ENCODE measurements around the gene TEFM. TPM values are rescaled to one million over a fixed set of nuclear protein-coding genes. Genes with fewer than 3 reads are reported as not detected.
"Not testable (repeated sequence)": the region's sequence is repeated elsewhere in the genome, so short reads cannot be mapped to it uniquely, and the experiment has no call there.

TEFM gene
- total RNA-seq, 2 experiments from 2014 or later = 14.8 to 14.9 TPM

DNA sequence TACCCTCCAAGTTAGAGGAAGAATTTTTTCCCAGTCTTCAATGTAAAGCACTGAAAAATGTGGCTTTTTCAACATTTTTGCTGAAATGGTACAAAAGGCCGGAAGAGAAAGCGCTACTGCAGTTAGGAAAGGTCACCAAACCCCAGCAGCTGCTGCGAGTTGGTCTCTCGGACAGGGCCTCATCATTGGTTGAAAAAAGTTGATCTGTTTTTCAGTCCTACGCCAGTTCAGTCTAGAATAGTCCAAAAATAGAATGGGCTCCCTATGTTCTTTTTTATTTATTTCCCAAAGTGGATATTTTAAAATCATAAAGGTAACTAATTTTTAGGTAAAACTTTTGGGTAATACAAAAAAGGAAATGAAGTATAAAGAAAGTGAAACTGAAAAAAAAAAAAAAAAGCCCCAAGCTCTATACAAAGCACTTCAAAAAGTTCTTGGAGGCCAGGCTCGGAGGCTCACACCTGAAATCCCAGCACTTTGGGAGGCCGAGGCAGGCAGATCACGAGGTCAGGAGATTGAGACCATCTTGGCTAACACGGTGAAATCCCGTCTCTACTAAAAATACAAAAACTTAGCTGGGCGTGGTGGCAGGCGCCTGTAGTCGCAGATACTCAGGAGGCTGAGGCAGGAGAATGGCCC is 33.1 kb upstream of the TEFM start:
- H3K9me2 ChIP-seq (ENCODE audit: insufficient read depth, low read length) = no peaks in the 10 kb centered on the region
- POLR2A ChIA-PET = interaction anchor here (0.7 kb wide), 1 partner anchor 277 kb away, joined by 7 read pairs; no protein-coding TSS in a partner anchor
- CTCF ChIA-PET (ENCODE audit: unreplicated experiment) = no interaction called here
- H4K20me1 ChIP-seq (ENCODE audit: insufficient read depth, low read length) = no peaks in the 10 kb centered on the region
- no peak overlapping the region for H3K27ac ChIP-seq (ENCODE audit: low read depth, low read length, poor library complexity, severe bottlenecking)
- peak overlapping the region; percentile 15 for H3K4me3 ChIP-seq (ENCODE audit: low read depth, low read length, poor library complexity, severe bottlenecking)
- peak overlapping the region; percentile 49; the same call in 1 of the 2 replicates for H3K4me2 ChIP-seq (ENCODE audit: low read length)
- BruUV-seq (replicated peaks) = no TSS peak
- H3K9me3 ChIP-seq (ENCODE audit: low read length) = no peaks in the 10 kb centered on the region
- H3K4me1 ChIP-seq (ENCODE audit: insufficient read depth, low read length, poor library complexity, severe bottlenecking) = peaks cover 4% of the 10 kb centered on the region
- DNase-seq (ENCODE audit: low spot score) = peak; percentile 40
- no peaks in the 10 kb centered on the region for H3K79me2 ChIP-seq (ENCODE audit: insufficient read depth, low read depth, low read length)
- no peaks in the 10 kb centered on the region for H3K36me3 ChIP-seq (ENCODE audit: insufficient read depth, low read length)
- intact Hi-C loops (cut with micrococcal nuclease; ENCODE audit: unreplicated experiment) = no loop called here
- TF ChIP-seq EZH2phosphoT487 (IDR thresholded peaks at IDR 0.05; ENCODE audit: borderline replicate concordance, low read depth, low read length) = no peak
- TF ChIP-seq, protein P1, sequence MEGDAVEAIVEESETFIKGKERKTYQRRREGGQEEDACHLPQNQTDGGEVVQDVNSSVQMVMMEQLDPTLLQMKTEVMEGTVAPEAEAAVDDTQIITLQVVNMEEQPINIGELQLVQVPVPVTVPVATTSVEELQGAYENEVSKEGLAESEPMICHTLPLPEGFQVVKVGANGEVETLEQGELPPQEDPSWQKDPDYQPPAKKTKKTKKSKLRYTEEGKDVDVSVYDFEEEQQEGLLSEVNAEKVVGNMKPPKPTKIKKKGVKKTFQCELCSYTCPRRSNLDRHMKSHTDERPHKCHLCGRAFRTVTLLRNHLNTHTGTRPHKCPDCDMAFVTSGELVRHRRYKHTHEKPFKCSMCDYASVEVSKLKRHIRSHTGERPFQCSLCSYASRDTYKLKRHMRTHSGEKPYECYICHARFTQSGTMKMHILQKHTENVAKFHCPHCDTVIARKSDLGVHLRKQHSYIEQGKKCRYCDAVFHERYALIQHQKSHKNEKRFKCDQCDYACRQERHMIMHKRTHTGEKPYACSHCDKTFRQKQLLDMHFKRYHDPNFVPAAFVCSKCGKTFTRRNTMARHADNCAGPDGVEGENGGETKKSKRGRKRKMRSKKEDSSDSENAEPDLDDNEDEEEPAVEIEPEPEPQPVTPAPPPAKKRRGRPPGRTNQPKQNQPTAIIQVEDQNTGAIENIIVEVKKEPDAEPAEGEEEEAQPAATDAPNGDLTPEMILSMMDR (conservative IDR thresholded peaks at IDR 0.05; ENCODE audit: low read length) = no peak
- H2AFZ ChIP-seq (ENCODE audit: low read length) = peak overlapping the region; percentile 92

DNA sequence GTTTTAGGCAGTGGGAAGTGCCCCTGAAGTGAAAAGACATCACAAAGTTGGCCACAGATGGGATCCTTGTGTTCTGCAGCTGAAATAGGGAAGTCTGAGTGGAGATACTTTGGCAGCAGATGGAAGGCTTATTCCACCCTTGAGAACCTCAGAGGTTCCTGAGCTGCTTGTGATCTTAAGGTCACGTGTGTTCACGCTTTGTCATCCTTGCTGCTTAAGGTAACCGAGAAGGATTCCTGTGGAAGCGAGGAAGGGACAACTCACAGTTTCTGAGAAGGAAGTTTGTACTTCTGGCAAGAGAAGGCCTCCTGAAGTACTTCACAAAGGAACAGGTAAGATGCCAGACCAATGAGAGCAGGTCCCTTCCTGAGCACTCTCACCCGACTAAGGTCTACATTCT is 27.9 kb upstream of the TEFM start:
- no peaks in the 10 kb centered on the region for H3K36me3 ChIP-seq (ENCODE audit: insufficient read depth, low read length)
- no peaks in the 10 kb centered on the region for H3K79me2 ChIP-seq (ENCODE audit: insufficient read depth, low read depth, low read length)
- peaks cover 3% of the 10 kb centered on the region for H3K4me1 ChIP-seq (ENCODE audit: insufficient read depth, low read length, poor library complexity, severe bottlenecking)
- H3K9me3 ChIP-seq (ENCODE audit: low read length) = no peaks in the 10 kb centered on the region
- H4K20me1 ChIP-seq (ENCODE audit: insufficient read depth, low read length) = no peaks in the 10 kb centered on the region
- TF ChIP-seq EZH2phosphoT487 (IDR thresholded peaks at IDR 0.05; ENCODE audit: borderline replicate concordance, low read depth, low read length) = no peak
- TF ChIP-seq, protein P1 (conservative IDR thresholded peaks at IDR 0.05; ENCODE audit: low read length) = no peak
- no TSS peak for BruUV-seq (replicated peaks)
- H3K4me3 ChIP-seq (ENCODE audit: low read depth, low read length, poor library complexity, severe bottlenecking) = no peak overlapping the region
- intact Hi-C loops (cut with micrococcal nuclease; ENCODE audit: unreplicated experiment) = no loop called here
- CTCF ChIA-PET (ENCODE audit: unreplicated experiment) = interaction anchor here (0.5 kb wide), 1 partner anchor 18 kb away, joined by 3 read pairs; no protein-coding TSS in a partner anchor
- DNase-seq (ENCODE audit: low spot score) = no peak
- no peak overlapping the region for H3K27ac ChIP-seq (ENCODE audit: low read depth, low read length, poor library complexity, severe bottlenecking)
- no peak overlapping the region for H3K4me2 ChIP-seq (ENCODE audit: low read length)
- H3K9me2 ChIP-seq (ENCODE audit: insufficient read depth, low read length) = no peaks in the 10 kb centered on the region
- H2AFZ ChIP-seq (ENCODE audit: low read length) = no peak overlapping the region
- POLR2A ChIA-PET = interaction anchor here (0.5 kb wide), 1 partner anchor 38 kb away, joined by 3 read pairs; no protein-coding TSS in a partner anchor

DNA sequence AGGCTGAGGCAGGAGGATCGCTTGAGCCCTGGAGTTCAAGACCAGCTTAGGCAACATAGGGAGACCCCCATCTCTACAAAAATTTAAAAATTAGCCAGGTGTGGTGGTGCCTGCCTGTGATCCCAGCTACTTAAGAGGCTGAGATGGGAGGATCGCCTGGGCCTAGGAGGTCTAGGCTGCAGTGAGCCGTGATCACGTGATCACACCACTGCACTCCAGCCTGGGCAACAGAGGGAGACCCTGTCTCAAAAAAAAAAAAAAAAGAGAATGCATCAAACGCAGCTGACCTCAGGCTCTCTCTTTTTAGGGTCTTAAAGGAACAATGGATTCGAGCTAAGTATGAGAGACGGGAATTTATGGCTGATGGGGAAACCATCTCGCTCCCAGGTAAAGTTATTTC is 25.5 kb upstream of the TEFM start:
- intact Hi-C loops (cut with micrococcal nuclease; ENCODE audit: unreplicated experiment); H4K20me1 ChIP-seq (ENCODE audit: insufficient read depth, low read length); BruUV-seq (replicated peaks); H2AFZ ChIP-seq (ENCODE audit: low read length); H3K9me2 ChIP-seq (ENCODE audit: insufficient read depth, low read length); H3K79me2 ChIP-seq (ENCODE audit: insufficient read depth, low read depth, low read length); DNase-seq (ENCODE audit: low spot score); H3K4me2 ChIP-seq (ENCODE audit: low read length); H3K4me1 ChIP-seq (ENCODE audit: insufficient read depth, low read length, poor library complexity, severe bottlenecking); H3K9me3 ChIP-seq (ENCODE audit: low read length); H3K4me3 ChIP-seq (ENCODE audit: low read depth, low read length, poor library complexity, severe bottlenecking); H3K36me3 ChIP-seq (ENCODE audit: insufficient read depth, low read length); CTCF ChIA-PET (ENCODE audit: unreplicated experiment); H3K27ac ChIP-seq (ENCODE audit: low read depth, low read length, poor library complexity, severe bottlenecking): not testable (repeated sequence)
- POLR2A ChIA-PET = interaction anchor here (0.6 to 0.8 kb wide), 2 partner anchors 23 to 657 kb away, joined by 3 to 5 read pairs; no protein-coding TSS in a partner anchor
